Heart left ventricle (tissue), 13 donors: ENCODE results near the gene SNRPA.
A peak's percentile ranks its signal among the peaks of the same experiment; 100 is the strongest.

Experiments
- POLR2A ChIP-seq, 2 donors: fragments of 450-650 bp; IDR thresholded peaks; one replicate each; pipeline ENCODE4 v1.6.1; 2017; ENCODE audit warnings: antibody characterized with exemption in 2 of 2, mild to moderate bottlenecking in 2 of 2, moderate library complexity in 2 of 2
- TF ChIP-seq, protein P1 (sequence below), 12 donors: fragments of 200-600 bp; sonication (generic) in 4 of 12; IDR thresholded peaks; one replicate each; pipeline versions ENCODE4 v1.5.0 to v1.8.0; 2018 to 2022; ENCODE audit warnings: antibody characterized with exemption in 12 of 12, mild to moderate bottlenecking in 5 of 12
- donor health status: ischemic (EF 13 %, LVEDD 7.1; RV severe dilation, severe dysfunction).
- donor health status: DM: no; HTN: yes; CAD: no.
- donor health status: DM: no; HTN: no; CAD: no.
- donor health status: ischemic (EF 25% LVEDD 6.9; RV normal size, moderate dysfunction).
- donor health status: ischemic (EF 25% LVEDD 5.7; RV mildly dilated, moderate dysfunction).
- donor health status: ischemic (EF 35%, LVEDD 5.7; RV mildly dilated, moderate dysfunction).
- donor health status: nonischemic (EF 11% LVEDD 7.7; RV severe dilation, severe dysfunction).
- donor health status: DM: yes; HTN: yes; CAD: no.
- donor health status: PGD.
- donor health status: ischemic (EF 29% LVEDD 5.4; RV normal size, mild dysfunction).
- donor health status: nonischemic (EF 23%, LVEDD 6.1; RV moderate dilation, normal function).

DNA sequence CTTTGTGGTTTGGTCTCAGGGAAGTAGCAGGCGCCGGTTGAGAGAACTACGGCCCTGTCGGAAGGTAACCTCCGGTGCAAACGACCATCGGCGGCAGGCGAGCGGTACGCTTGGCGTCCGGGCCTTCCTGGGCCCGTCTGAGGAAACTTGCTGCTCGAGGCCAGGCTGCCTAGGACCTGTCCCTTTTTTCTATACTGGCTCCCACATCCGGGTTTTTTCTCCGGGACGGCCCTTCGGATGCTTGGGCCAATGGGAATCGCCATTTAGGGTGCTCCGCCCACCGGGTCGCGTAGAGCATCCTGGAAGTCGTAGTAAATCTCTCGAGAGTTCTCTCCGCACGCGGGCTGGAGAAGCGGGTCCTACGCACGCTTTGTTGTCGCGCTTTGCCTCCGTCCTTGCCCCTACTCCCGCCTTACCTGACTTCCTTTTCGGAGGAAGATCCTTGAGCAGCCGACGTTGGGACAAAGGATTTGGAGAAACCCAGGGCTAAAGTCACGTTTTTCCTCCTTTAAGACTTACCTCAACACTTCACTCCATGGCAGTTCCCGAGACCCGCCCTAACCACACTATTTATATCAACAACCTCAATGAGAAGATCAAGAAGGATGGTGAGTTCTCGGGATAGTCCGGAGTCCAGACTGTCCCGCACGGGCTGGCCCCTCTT is at the start of gene SNRPA:
- TF ChIP-seq POLR2A (IDR thresholded peaks at IDR 0.05), result peak; percentile 0 to 67
- TF ChIP-seq, protein P1, sequence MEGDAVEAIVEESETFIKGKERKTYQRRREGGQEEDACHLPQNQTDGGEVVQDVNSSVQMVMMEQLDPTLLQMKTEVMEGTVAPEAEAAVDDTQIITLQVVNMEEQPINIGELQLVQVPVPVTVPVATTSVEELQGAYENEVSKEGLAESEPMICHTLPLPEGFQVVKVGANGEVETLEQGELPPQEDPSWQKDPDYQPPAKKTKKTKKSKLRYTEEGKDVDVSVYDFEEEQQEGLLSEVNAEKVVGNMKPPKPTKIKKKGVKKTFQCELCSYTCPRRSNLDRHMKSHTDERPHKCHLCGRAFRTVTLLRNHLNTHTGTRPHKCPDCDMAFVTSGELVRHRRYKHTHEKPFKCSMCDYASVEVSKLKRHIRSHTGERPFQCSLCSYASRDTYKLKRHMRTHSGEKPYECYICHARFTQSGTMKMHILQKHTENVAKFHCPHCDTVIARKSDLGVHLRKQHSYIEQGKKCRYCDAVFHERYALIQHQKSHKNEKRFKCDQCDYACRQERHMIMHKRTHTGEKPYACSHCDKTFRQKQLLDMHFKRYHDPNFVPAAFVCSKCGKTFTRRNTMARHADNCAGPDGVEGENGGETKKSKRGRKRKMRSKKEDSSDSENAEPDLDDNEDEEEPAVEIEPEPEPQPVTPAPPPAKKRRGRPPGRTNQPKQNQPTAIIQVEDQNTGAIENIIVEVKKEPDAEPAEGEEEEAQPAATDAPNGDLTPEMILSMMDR (IDR thresholded peaks at IDR 0.05), result no peak
